H9 (cell line): ENCODE data around the gene IER3. TPM values are rescaled to one million over a fixed set of nuclear protein-coding genes. Genes with fewer than 3 reads are reported as not detected.

Source experiments
- DNase-seq: peaks from one replicate; pipeline ENCODE4 v3.0.0-alpha.2; 2017
- H2AFZ ChIP-seq: one replicate; pipeline ENCODE4 v1.6.1; 2013; ENCODE audit warnings: mild to moderate bottlenecking, low read length, control low read depth, moderate library complexity
- H2AK5ac ChIP-seq: 2 replicates; pipeline ENCODE4 v1.6.1; 2013; ENCODE audit warnings: low read length, control low read depth, mixed read lengths; ENCODE audit not compliant: insufficient read length
- H2BK120ac ChIP-seq: one replicate; pipeline ENCODE4 v1.6.1; 2013; ENCODE audit warnings: low read depth, mild to moderate bottlenecking, low read length, control low read depth, inconsistent platforms; ENCODE audit not compliant: poor library complexity, severe bottlenecking
- H2BK12ac ChIP-seq: 2 replicates; pipeline ENCODE4 v1.6.1; 2013; ENCODE audit warnings: low read length, control low read depth, mixed read lengths, low read depth; ENCODE audit not compliant: insufficient read length
- H2BK15ac ChIP-seq: 2 replicates; pipeline ENCODE4 v1.6.1; 2013; ENCODE audit warnings: low read depth, low read length, control low read depth
- H2BK20ac ChIP-seq: one replicate; pipeline ENCODE4 v1.6.1; 2013; ENCODE audit warnings: low read depth, mild to moderate bottlenecking, low read length, control low read depth, inconsistent platforms; ENCODE audit not compliant: poor library complexity, severe bottlenecking
- H2BK5ac ChIP-seq: 2 replicates; pipeline ENCODE4 v1.6.1; 2013; ENCODE audit warnings: low read length, control low read depth, mixed read lengths; ENCODE audit not compliant: insufficient read length
- H3K14ac ChIP-seq: 2 replicates; pipeline ENCODE4 v1.6.1; 2013; ENCODE audit warnings: low read length, control low read depth; ENCODE audit not compliant: insufficient read depth
- H3K18ac ChIP-seq: 2 replicates; pipeline ENCODE4 v1.6.1; 2013; ENCODE audit warnings: low read depth, mild to moderate bottlenecking, mixed read lengths, low read length, control low read depth; ENCODE audit not compliant: insufficient read length
- H3K23ac ChIP-seq: 2 replicates; pipeline ENCODE4 v1.6.1; 2013; ENCODE audit warnings: low read length, control low read depth, mixed read lengths, low read depth; ENCODE audit not compliant: insufficient read length
- H3K23me2 ChIP-seq: 2 replicates; pipeline ENCODE4 v1.6.1; 2013; ENCODE audit warnings: low read depth, mild to moderate bottlenecking, mixed read lengths, low read length, control low read depth; ENCODE audit not compliant: insufficient read length, poor library complexity, severe bottlenecking
- H3K27ac ChIP-seq: 2 replicates; pipeline ENCODE4 v1.5.1; 2013; ENCODE audit warnings: low read length, control low read depth, mixed read lengths, low read depth; ENCODE audit not compliant: insufficient read length
- H3K27me3 ChIP-seq: 2 replicates; pipeline ENCODE4 v1.6.1; 2013; ENCODE audit warnings: low read length, control low read depth, inconsistent platforms; ENCODE audit not compliant: insufficient read depth
- H3K4ac ChIP-seq: 2 replicates; pipeline ENCODE4 v1.6.1; 2013; ENCODE audit warnings: low read depth, mild to moderate bottlenecking, control low read depth, inconsistent platforms, low read length, moderate library complexity
- H3K4me1 ChIP-seq: 2 replicates; pipeline ENCODE4 v1.6.1; 2013; ENCODE audit warnings: low read length, control low read depth, inconsistent platforms; ENCODE audit not compliant: insufficient read depth
- H3K4me2 ChIP-seq: 2 replicates; pipeline ENCODE4 v1.6.1; 2013; ENCODE audit warnings: low read length, control low read depth, mixed read lengths; ENCODE audit not compliant: insufficient read length, insufficient read depth
- H3K56ac ChIP-seq: 2 replicates; pipeline ENCODE4 v1.6.1; 2013; ENCODE audit warnings: low read depth, mild to moderate bottlenecking, mixed read lengths, low read length, control low read depth; ENCODE audit not compliant: insufficient read length
- H3K79me1 ChIP-seq: 2 replicates; pipeline ENCODE4 v1.6.1; 2013; ENCODE audit warnings: low read depth, mild to moderate bottlenecking, moderate library complexity, low read length, control low read depth, inconsistent platforms; ENCODE audit not compliant: insufficient read depth, poor library complexity, severe bottlenecking
- H3K79me2 ChIP-seq: 2 replicates; pipeline ENCODE4 v1.6.1; 2013; ENCODE audit warnings: low read length, control low read depth, inconsistent platforms; ENCODE audit not compliant: insufficient read depth
- H3K9ac ChIP-seq: 2 replicates; pipeline ENCODE4 v1.6.1; 2013; ENCODE audit warnings: low read length, control low read depth, mixed read lengths; ENCODE audit not compliant: insufficient read length; ENCODE audit errors: extremely low read depth
- H3K9me3 ChIP-seq: one replicate; pipeline ENCODE4 v1.6.1; 2013; ENCODE audit warnings: low read depth, low read length, inconsistent platforms; ENCODE audit not compliant: control insufficient read depth
- H3T11ph ChIP-seq: one replicate; pipeline ENCODE4 v1.6.1; 2013; ENCODE audit warnings: mild to moderate bottlenecking, low read length, control low read depth, inconsistent platforms
- H4K20me1 ChIP-seq: one replicate; pipeline ENCODE4 v1.6.1; 2013; ENCODE audit not compliant: control insufficient read depth, insufficient read length, insufficient read depth
- H4K5ac ChIP-seq: 2 replicates; pipeline ENCODE4 v1.6.1; 2013; ENCODE audit warnings: low read depth, mild to moderate bottlenecking, mixed read lengths, low read length, control low read depth; ENCODE audit not compliant: insufficient read length
- H4K8ac ChIP-seq: replicated peaks from 2 replicates; pipeline ENCODE4 v1.6.1; 2013; ENCODE audit warnings: low read length, control low read depth, mixed read lengths, low read depth; ENCODE audit not compliant: insufficient read length
- H4K91ac ChIP-seq: 2 replicates; pipeline ENCODE4 v1.6.1; 2013; ENCODE audit warnings: low read depth, mild to moderate bottlenecking, moderate library complexity, mixed read lengths, low read length, control low read depth; ENCODE audit not compliant: insufficient read length
- H3K27ac Mint-ChIP-seq, 3 experiments: 2 replicates in 2 of 3; 3 replicates in 1 of 3; pipeline ENCODE4 v1.8.0; 2020 to 2021; ENCODE audit warnings: mixed read lengths in 3 of 3, mild to moderate bottlenecking in 1 of 3, moderate library complexity in 1 of 3
- H3K27me3 Mint-ChIP-seq: 2 replicates; pipeline ENCODE4 v1.8.0; 2021; ENCODE audit warnings: low read depth, mild to moderate bottlenecking, moderate library complexity, mixed read lengths
- H3K36me3 Mint-ChIP-seq, 3 experiments: 2 replicates in 2 of 3; 3 replicates in 1 of 3; pipeline ENCODE4 v1.8.0; 2020 to 2021; ENCODE audit warnings: low read depth in 3 of 3, mixed read lengths in 3 of 3; ENCODE audit not compliant: insufficient read depth in 1 of 3
- H3K4me1 Mint-ChIP-seq, 2 experiments: 2 replicates each; pipeline ENCODE4 v1.8.0; 2020; ENCODE audit warnings: mixed read lengths in 2 of 2
- H3K4me3 Mint-ChIP-seq, 2 experiments: 2 replicates in 1 of 2; 3 replicates in 1 of 2; pipeline ENCODE4 v1.8.0; 2020 to 2021; ENCODE audit warnings: mild to moderate bottlenecking in 2 of 2, mixed read lengths in 2 of 2, moderate library complexity in 1 of 2
- H3K9me3 Mint-ChIP-seq, 2 experiments: 2 replicates in 1 of 2; 3 replicates in 1 of 2; pipeline ENCODE4 v1.8.0; 2020; ENCODE audit warnings: mild to moderate bottlenecking in 2 of 2, mixed read lengths in 2 of 2, moderate library complexity in 1 of 2
- CTCF ChIP-seq: fragments of 200-600 bp; sonication (generic); conservative IDR thresholded peaks from 3 replicates; pipeline ENCODE4 v1.8.0; 2021; ENCODE audit warnings: antibody characterized with exemption, mild to moderate bottlenecking
- WGBS: extraction: QIAGEN DNeasy Blood & Tissue Kit; methylation state at CpG from one replicate; pipeline ENCODE4 v1.1.7; 2013; ENCODE audit warnings: missing lambda C conversion rate, low lambda C conversion rate, mixed read lengths; ENCODE audit not compliant: insufficient read length; ENCODE audit errors: extremely low coverage; 5-methylcytosine and 5-hydroxymethylcytosine counted together
- total RNA-seq: library from RNA; stranded (reverse); gene quantifications from 2 replicates; pipeline ENCODE4 v1.2.1, GENCODE V29; 2021

The IER3 gene
- total RNA-seq, 1 experiment from 2014 or later, result 43.5 TPM

- no peak overlapping the region for H3K4me3 Mint-ChIP-seq
- no peak overlapping the region for H3K27ac ChIP-seq
- DNase-seq, result no peak
- no peaks in the 10 kb centered on the region for H3K79me2 ChIP-seq
- H3K4me2 ChIP-seq, result no peak overlapping the region
- H2AK5ac ChIP-seq, result no peak overlapping the region
- H2BK15ac ChIP-seq, result no peak overlapping the region
- no peak overlapping the region for H2BK20ac ChIP-seq
- H3K9me3 ChIP-seq, result no peaks in the 10 kb centered on the region
- peaks cover 11% of the 10 kb centered on the region for H3K27me3 Mint-ChIP-seq
- no peak overlapping the region for H4K8ac ChIP-seq
- H3K18ac ChIP-seq, result no peak overlapping the region
- H3K27ac Mint-ChIP-seq, result no peak overlapping the region
- no CpG with 5 or more reads among the region's 4 CpGs for WGBS
- no peak overlapping the region for H2BK5ac ChIP-seq
- H3K4ac ChIP-seq, result no peak overlapping the region
- H3T11ph ChIP-seq, result no peak overlapping the region
- H3K4me1 ChIP-seq, result no peaks in the 10 kb centered on the region; the same call in 1 of the 2 replicates
- no peak overlapping the region for H3K14ac ChIP-seq
- peaks cover 15 to 17% of the 10 kb centered on the region in 2 experiments for H3K4me1 Mint-ChIP-seq
- no peak overlapping the region for H4K5ac ChIP-seq
- H3K9me3 Mint-ChIP-seq, result peaks cover 11 to 13% of the 10 kb centered on the region in 2 experiments
- H4K91ac ChIP-seq, result no peak overlapping the region
- TF ChIP-seq CTCF, result no peak
- no peak overlapping the region for H2BK12ac ChIP-seq
- no peak overlapping the region for H2BK120ac ChIP-seq
- H3K79me1 ChIP-seq, result no peaks in the 10 kb centered on the region
- H3K36me3 Mint-ChIP-seq, result peaks cover 7 to 18% (median 10%) of the 10 kb centered on the region in 3 experiments
- no peak overlapping the region for H3K9ac ChIP-seq
- no peak overlapping the region for H2AFZ ChIP-seq
- no peaks in the 10 kb centered on the region for H3K27me3 ChIP-seq
- H3K23ac ChIP-seq, result no peak overlapping the region
- H3K56ac ChIP-seq, result no peak overlapping the region
- H4K20me1 ChIP-seq, result no peaks in the 10 kb centered on the region
- H3K23me2 ChIP-seq, result no peaks in the 10 kb centered on the region
These were observed 37.0 kb upstream of the IER3 start for GRCh38 chr6:30781395-30781742.
